Uterus (tissue), 4 donors: ENCODE results near the gene EML6. TPM values are rescaled to one million over a fixed set of nuclear protein-coding genes. Genes with fewer than 3 reads are reported as not detected.

Source experiments
- DNase-seq, 2 donors: peaks; one replicate each; pipeline ENCODE4 v3.0.0-alpha.2; 2019 to 2020
- H3K27ac ChIP-seq, 2 donors: fragments of 200-600 bp; sonication (generic); 1 replicate in 1 of 2; 2 replicates in 1 of 2; pipeline ENCODE4 v1.5.1; 2016 to 2018
- H3K27me3 ChIP-seq, 2 donors: fragments of 200-600 bp; sonication (generic); one replicate each; pipeline ENCODE4 v1.5.1; 2018 to 2019; ENCODE audit warnings: control low read depth in 1 of 2
- H3K36me3 ChIP-seq, 2 donors: fragments of 200-600 bp; sonication (generic); one replicate each; pipeline ENCODE4 v1.5.1; 2019; ENCODE audit warnings: control low read depth in 1 of 2
- H3K4me1 ChIP-seq, 2 donors: fragments of 200-600 bp; sonication (generic); one replicate each; pipeline ENCODE4 v1.5.1; 2018 to 2019; ENCODE audit warnings: control low read depth in 1 of 2
- H3K4me3 ChIP-seq, 2 donors: fragments of 200-600 bp; sonication (generic); 1 replicate in 1 of 2; 2 replicates in 1 of 2; pipeline ENCODE4 v1.5.1; 2018 to 2019; ENCODE audit warnings: mild to moderate bottlenecking in 1 of 2
- H3K9me3 ChIP-seq, 2 donors: fragments of 200-600 bp; sonication (generic); one replicate each; pipeline ENCODE4 v1.5.1; 2019; ENCODE audit warnings: control low read depth in 1 of 2
- CTCF ChIP-seq, 4 experiments: fragments of 200-600 bp in 2 of 4; fragments of 450-650 bp in 2 of 4; sonication (generic) in 2 of 4; IDR thresholded peaks; one replicate each; pipeline ENCODE4 v1.5.1; 2016 to 2019; ENCODE audit warnings: antibody characterized with exemption in 4 of 4, mild to moderate bottlenecking in 2 of 4, moderate library complexity in 1 of 4
- POLR2A ChIP-seq, 2 donors: fragments of 450-650 bp; IDR thresholded peaks; one replicate each; pipeline ENCODE4 v1.6.1; 2016; ENCODE audit warnings: antibody characterized with exemption in 2 of 2, mild to moderate bottlenecking in 1 of 2, moderate library complexity in 1 of 2
- intact Hi-C: fragments of 100-400 bp; cut with DNase I; formaldehyde crosslinking; loops from one replicate; pipeline ENCODE4 v1.15.1; 2023; ENCODE audit warnings: low total_unique reads
- total RNA-seq, 4 donors: library from RNA; depleted of rRNA in 3 of 4; stranded (reverse); fragments of >200 nt in 3 of 4; gene quantifications; one replicate each; pipeline versions ENCODE4 v1.1.0 to v1.2.4, GENCODE V29; 2014 to 2023
- donor health status: DM: yes; HTN: yes; CAD: no.

Gene EML6
- total RNA-seq = 1 to 10 TPM in 3 of 4 donors, under 1 TPM in 1; 0.26 to 2.4 (median 1.5) TPM

GRCh38 chr2:54723131-54723995 is at the start of gene EML6:
EML6 (plus strand) TSS chr2:54723662; CDS start chr2:54725062, 1,400 bp downstream.
- no peaks in the 10 kb centered on the region for H3K27me3 ChIP-seq
- H3K36me3 ChIP-seq = no peaks in the 10 kb centered on the region
- H3K9me3 ChIP-seq = no peaks in the 10 kb centered on the region
- H3K4me3 ChIP-seq = peak within 1 kb of the TSS; percentile 64 to 75
- TF ChIP-seq CTCF (IDR thresholded peaks at IDR 0.05) = peak in 3 of 4 experiments; percentile 27 to 38 (median 28)
- peak; percentile 4 to 62 for TF ChIP-seq POLR2A (IDR thresholded peaks at IDR 0.05)
- H3K4me1 ChIP-seq = peaks cover 3 to 8% of the 10 kb centered on the region in 2 donors
- DNase-seq = peak; percentile 96 to 97
- H3K27ac ChIP-seq = peak within 1 kb of the TSS; percentile 67 to 69
- intact Hi-C loops = no loop called here

GRCh38 chr2:54675281-54675680 is 48.2 kb upstream of the EML6 start:
- Histone ChIP-seq H3K36me3 (no peaks in the 10 kb centered on the region), H3K9me3 (no peaks in the 10 kb centered on the region), H3K27me3 (no peaks in the 10 kb centered on the region), H3K4me1 (no peaks in the 10 kb centered on the region), H3K27ac (no peak overlapping the region), H3K4me3 (no peak overlapping the region)
- DNase-seq = no peak
- TF ChIP-seq CTCF (IDR thresholded peaks at IDR 0.05) (no peak), POLR2A (IDR thresholded peaks at IDR 0.05) (no peak)
- intact Hi-C loops = no loop called here

- no peak overlapping the region for H3K4me3 ChIP-seq
- H3K4me1 ChIP-seq = no peaks in the 10 kb centered on the region
- TF ChIP-seq CTCF (IDR thresholded peaks at IDR 0.05) (no peak), POLR2A (IDR thresholded peaks at IDR 0.05) (no peak)
- no peaks in the 10 kb centered on the region for H3K9me3 ChIP-seq
- intact Hi-C loops = no loop called here
- no peaks in the 10 kb centered on the region for H3K27me3 ChIP-seq
- H3K36me3 ChIP-seq = no peaks in the 10 kb centered on the region
- DNase-seq = no peak
- H3K27ac ChIP-seq = no peak overlapping the region
Observed at GRCh38 chr2:54675738-54676137, 47.7 kb upstream of the EML6 start.

- DNase-seq = no peak
- H3K4me3 ChIP-seq = no peak overlapping the region
- no peaks in the 10 kb centered on the region for H3K27me3 ChIP-seq
- intact Hi-C loops = no loop called here
- no peak overlapping the region for H3K27ac ChIP-seq
- no peaks in the 10 kb centered on the region for H3K36me3 ChIP-seq
- TF ChIP-seq CTCF (IDR thresholded peaks at IDR 0.05) (no peak), POLR2A (IDR thresholded peaks at IDR 0.05) (no peak)
- H3K4me1 ChIP-seq = no peaks in the 10 kb centered on the region
- no peaks in the 10 kb centered on the region for H3K9me3 ChIP-seq
Observed at GRCh38 chr2:54676656-54677055, 46.8 kb upstream of the EML6 start.

- Histone ChIP-seq H3K27me3 (no peaks in the 10 kb centered on the region), H3K27ac (no peak overlapping the region), H3K36me3 (no peaks in the 10 kb centered on the region), H3K9me3 (no peaks in the 10 kb centered on the region), H3K4me3 (no peak overlapping the region), H3K4me1 (no peaks in the 10 kb centered on the region)
- intact Hi-C loops = no loop called here
- no peak for DNase-seq
- TF ChIP-seq POLR2A (IDR thresholded peaks at IDR 0.05) = no peak
- TF ChIP-seq CTCF (IDR thresholded peaks at IDR 0.05) = no peak
Observed at GRCh38 chr2:54677476-54678265, 45.8 kb upstream of the EML6 start.
